ENCODE measurements around the gene HCN2. TPM values are rescaled to one million over a fixed set of nuclear protein-coding genes. Genes with fewer than 3 reads are reported as not detected.

The HCN2 gene
- total and polyA plus RNA-seq, 2 of the 8 experiments (the other 6 are each of a cell fraction or from before 2014, with no cell fraction given), result 1.0 to 4.0 TPM

- H3K36me3 ChIP-seq (ENCODE audit: control insufficient read depth in 2 of 4, insufficient read depth in 4 of 4, low read length in 3 of 4), result peaks cover 0 to 35% (median 15%) of the 10 kb centered on the region in 4 experiments; a peak in 6 of 8 replicates
- H3K4me2 ChIP-seq (ENCODE audit: insufficient read depth in 1 of 2, low read depth in 2 of 2, low read length in 2 of 2), result no peak overlapping the region
- H3K79me1 ChIP-seq (ENCODE audit: low read depth, low read length), result no peaks in the 10 kb centered on the region; the same call in 1 of the 2 replicates
- no peak overlapping the region for H2BK15ac ChIP-seq (ENCODE audit: low read length)
- H2AFZ ChIP-seq (ENCODE audit: low read length), result no peak overlapping the region
- no peak overlapping the region for H2BK12ac ChIP-seq (ENCODE audit: low read depth, low read length)
- no peak overlapping the region for H3K14ac ChIP-seq (ENCODE audit: insufficient read length)
- no peak for DNase-seq (ENCODE audit: low read depth in 1 of 2, low spot score in 2 of 2)
- peak overlapping the region; percentile 85; the same call in 1 of the 2 replicates for H4K8ac ChIP-seq (ENCODE audit: extremely low read depth, insufficient read depth, low read length)
- WGBS, 2 experiments (ENCODE audit: extremely low coverage in 1 of 2, insufficient coverage in 1 of 2, insufficient read length in 1 of 2, insufficient replicate concordance in 2 of 2, low coverage in 1 of 2, low lambda C conversion rate in 2 of 2, missing lambda C conversion rate in 1 of 2), result 90% methylated on average over 2 of the region's 24 CpGs; no CpG with 5 or more reads in 1 of the 2 experiments
- no peaks in the 10 kb centered on the region for H3K9me3 ChIP-seq (ENCODE audit: insufficient read depth in 2 of 2, low read depth in 1 of 2, low read length in 1 of 2)
- ChIA-PET POLR2A (ENCODE audit: partially characterized antibody) (interaction anchor here (1.0 to 1.4 kb wide), 2 partner anchors 12 to 20 kb away, joined by 3 to 4 read pairs; no protein-coding TSS in a partner anchor), CTCF (ENCODE audit: partially characterized antibody) (no interaction called here)
- H4K5ac ChIP-seq (ENCODE audit: insufficient read length, low read depth, low read length), result no peak overlapping the region
- FAIRE-seq, result no peak
- H2BK20ac ChIP-seq (ENCODE audit: low read length), result no peak overlapping the region
- H3K56ac ChIP-seq (replicated peaks; ENCODE audit: insufficient read length, low read depth, low read length), result no peak overlapping the region
- no peak overlapping the region; a peak in 1 of 7 replicates for H3K9ac ChIP-seq (replicated peaks in 1 of 4; ENCODE audit: extremely low read depth in 1 of 4, low read depth in 3 of 4, low read length in 3 of 4)
- H2AK5ac ChIP-seq (ENCODE audit: low read depth, low read length), result no peak overlapping the region
- H3K4ac ChIP-seq (replicated peaks; ENCODE audit: insufficient read length, low read depth, low read length), result no peak overlapping the region
- no peak overlapping the region for H2BK5ac ChIP-seq (ENCODE audit: low read depth, low read length)
- peaks cover 0 to 7% (median 5%) of the 10 kb centered on the region in 4 experiments; a peak in 5 of 7 replicates for H3K27me3 ChIP-seq (replicated peaks in 1 of 4; ENCODE audit: control insufficient read depth in 3 of 4, extremely low read depth in 1 of 4, insufficient read depth in 3 of 4, low read length in 3 of 4)
- H4K91ac ChIP-seq (replicated peaks; ENCODE audit: insufficient read length, low read length), result no peak overlapping the region
- no peak overlapping the region for H3K23ac ChIP-seq (ENCODE audit: insufficient read length)
- H3K4me1 ChIP-seq (replicated peaks in 1 of 4; ENCODE audit: control insufficient read depth in 3 of 4, insufficient read depth in 4 of 4, low read length in 3 of 4), result peaks cover 0 to 4% (median under 1%) of the 10 kb centered on the region in 4 experiments; a peak in 2 of 7 replicates
- peaks cover 5 to 10% of the 10 kb centered on the region in 2 experiments for H4K20me1 ChIP-seq (replicated peaks in 1 of 2; ENCODE audit: control insufficient read depth in 1 of 2, insufficient read depth in 2 of 2, low read length in 2 of 2)
- H3K18ac ChIP-seq (ENCODE audit: extremely low read depth, low read length), result no peak overlapping the region
- no peak overlapping the region for H3K4me3 ChIP-seq (ENCODE audit: extremely low read depth in 1 of 4, insufficient read depth in 2 of 4, low read depth in 3 of 4, low read length in 4 of 4)
- no peak overlapping the region for H2BK120ac ChIP-seq (replicated peaks; ENCODE audit: low read depth, low read length)
- H3K23me2 ChIP-seq (ENCODE audit: low read depth, low read length), result peaks cover 5% of the 10 kb centered on the region; the same call in 1 of the 2 replicates
- H3K79me2 ChIP-seq (ENCODE audit: control insufficient read depth in 1 of 2, insufficient read depth in 2 of 2, low read length in 2 of 2), result no peaks in the 10 kb centered on the region
- H3K27ac ChIP-seq (ENCODE audit: low read depth, low read length), result no peak overlapping the region
- TF ChIP-seq HDAC2 (IDR thresholded peaks at IDR 0.05; ENCODE audit: borderline replicate concordance in 1 of 2, low read depth in 2 of 2, low read length in 2 of 2) (no peak), ZNF274 (IDR thresholded peaks at IDR 0.05; ENCODE audit: borderline replicate concordance, extremely low read depth, low read length) (no peak), TBP (IDR thresholded peaks at IDR 0.05; ENCODE audit: low read depth, low read length) (no peak), BRCA1 (IDR thresholded peaks at IDR 0.05; ENCODE audit: low read depth, low read length) (no peak), POLR2A (IDR thresholded peaks at IDR 0.05; ENCODE audit: control extremely low read depth in 1 of 2, low read depth in 2 of 2, low read length in 2 of 2) (no peak), NANOG (IDR thresholded peaks at IDR 0.05; ENCODE audit: insufficient read depth, low read depth, low read length, poor library complexity, severe bottlenecking) (no peak), JUN (IDR thresholded peaks at IDR 0.05; ENCODE audit: low read depth, low read length) (no peak), CHD2 (IDR thresholded peaks at IDR 0.05; ENCODE audit: low read length) (no peak), KDM5A (IDR thresholded peaks at IDR 0.05; ENCODE audit: low read length) (no peak), TAF1 (IDR thresholded peaks at IDR 0.05; ENCODE audit: low read depth, low read length) (no peak), USF2 (IDR thresholded peaks at IDR 0.05; ENCODE audit: low read length) (no peak), ASH2L (IDR thresholded peaks at IDR 0.05; ENCODE audit: low read length) (no peak), CBX8 (IDR thresholded peaks at IDR 0.05; ENCODE audit: borderline replicate concordance, low read depth, low read length) (no peak), RBBP5 (IDR thresholded peaks at IDR 0.05; ENCODE audit: borderline replicate concordance, low read depth, low read length) (no peak)
These were observed 54.1 kb downstream of the HCN2 start for GRCh38 chr19:643736-644135.
